ENCODE results near the gene SORBS1.

Gene SORBS1

DNA sequence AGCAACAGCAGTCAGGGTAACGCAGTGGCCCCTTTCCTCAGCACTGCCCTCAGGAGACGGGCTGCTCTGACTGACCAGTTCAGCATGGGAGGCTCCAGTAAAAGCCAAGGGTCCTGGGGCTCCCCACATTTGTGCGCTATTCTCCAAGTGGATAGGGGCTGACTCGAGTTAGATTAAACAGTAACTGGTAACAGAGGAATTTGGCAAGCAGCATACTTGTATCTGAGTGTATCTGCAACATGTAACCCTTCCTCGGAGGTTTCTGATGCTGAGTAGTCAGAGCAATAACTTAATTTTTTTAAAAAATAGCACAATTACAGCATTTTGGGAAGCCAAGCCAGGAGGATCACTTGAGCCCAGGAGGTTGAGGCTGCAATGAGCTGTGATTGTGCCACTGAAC lies 22.8 kb downstream of the SORBS1 start:
- no peak for DNase-seq

- no peak for DNase-seq
These were observed 23.6 kb downstream of the SORBS1 start for GRCh38 chr10:95537542-95537927.

GRCh38 chr10:95536894-95537541 lies 24.2 kb downstream of the SORBS1 start:
- DNase-seq, result no peak

DNA sequence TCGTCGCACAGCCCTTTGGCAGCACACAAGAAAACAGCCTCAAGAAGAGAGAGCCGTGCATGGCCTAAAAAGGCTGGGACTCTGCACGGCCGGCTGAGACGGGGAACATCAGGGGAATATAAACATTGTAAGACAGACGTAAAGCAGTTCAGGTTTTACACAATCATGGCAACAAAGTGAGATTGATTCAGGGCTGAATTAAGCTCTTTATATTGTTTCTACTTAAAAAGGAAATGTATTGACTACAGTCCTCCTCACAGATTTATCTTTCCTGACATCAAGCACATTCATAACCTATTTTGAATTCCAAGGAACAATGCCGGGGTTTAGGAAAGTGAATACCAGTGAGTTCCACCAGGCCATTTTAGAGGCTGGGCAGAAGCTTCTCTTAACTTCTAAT lies 25.2 kb downstream of the SORBS1 start:
- DNase-seq, result no peak

DNA sequence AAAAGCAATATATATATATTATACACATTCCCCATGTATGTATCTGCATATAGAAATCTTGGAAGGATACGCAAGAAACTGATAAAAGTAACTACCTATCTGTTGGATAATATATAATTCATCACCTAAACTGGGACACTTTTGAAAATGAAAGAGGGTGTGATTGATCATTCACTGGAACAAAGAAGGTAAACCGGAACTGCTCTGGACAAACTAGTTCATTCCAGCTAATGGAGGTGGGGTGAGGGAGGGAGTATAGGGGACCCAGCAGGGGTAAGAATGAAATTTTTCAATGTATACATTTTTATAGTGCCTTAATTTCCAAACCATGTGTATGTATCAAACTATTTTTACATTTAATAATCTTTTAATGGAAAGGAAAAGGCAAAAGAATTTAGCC lies 25.6 kb downstream of the SORBS1 start:
- no peak for DNase-seq

DNA sequence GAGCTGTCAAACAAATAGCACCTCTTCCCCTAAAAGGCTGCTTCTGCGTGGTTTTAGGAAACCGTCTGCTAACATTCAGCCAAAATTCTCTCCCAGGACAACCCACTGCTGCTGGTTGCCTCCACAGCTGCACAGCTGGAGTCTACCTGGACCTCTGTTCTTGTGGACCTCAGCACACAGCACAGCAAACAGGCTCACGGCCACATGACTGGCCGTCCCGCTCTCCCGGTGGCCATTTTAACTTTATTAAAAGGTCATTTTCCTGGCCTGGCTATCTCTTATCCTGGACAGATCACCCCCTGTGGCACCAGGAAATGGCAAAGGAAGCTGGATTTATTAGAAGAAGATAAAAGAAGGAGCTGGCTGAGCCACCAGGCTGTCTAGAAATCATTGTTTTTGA lies 27.6 kb downstream of the SORBS1 start:
- DNase-seq, result no peak

GRCh38 chr10:95532536-95532935 lies 28.6 kb downstream of the SORBS1 start:
- DNase-seq, result no peak

DNA sequence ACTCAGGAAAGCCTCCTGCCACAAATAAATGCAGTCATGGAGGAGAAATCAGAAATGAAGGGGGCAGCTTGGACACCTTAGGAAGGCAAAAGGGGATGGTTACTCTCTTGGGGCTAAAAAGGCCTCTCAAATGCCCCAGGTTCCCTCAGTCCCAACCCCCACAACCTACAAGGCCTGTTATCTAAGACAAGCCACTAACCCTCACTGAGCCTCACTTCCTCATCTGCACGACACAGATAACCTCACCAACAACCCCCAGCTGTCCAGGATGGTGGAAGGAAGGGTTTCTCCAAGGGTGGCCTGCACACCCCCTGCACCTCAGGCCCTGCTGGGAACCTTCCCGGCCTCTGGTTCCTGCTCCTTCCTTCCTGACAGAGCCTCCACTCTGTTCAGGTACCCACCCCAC lies 29.2 kb downstream of the SORBS1 start:
- DNase-seq, result no peak

- no peak for DNase-seq
These were observed 29.9 kb downstream of the SORBS1 start for GRCh38 chr10:95531058-95531809.

DNA sequence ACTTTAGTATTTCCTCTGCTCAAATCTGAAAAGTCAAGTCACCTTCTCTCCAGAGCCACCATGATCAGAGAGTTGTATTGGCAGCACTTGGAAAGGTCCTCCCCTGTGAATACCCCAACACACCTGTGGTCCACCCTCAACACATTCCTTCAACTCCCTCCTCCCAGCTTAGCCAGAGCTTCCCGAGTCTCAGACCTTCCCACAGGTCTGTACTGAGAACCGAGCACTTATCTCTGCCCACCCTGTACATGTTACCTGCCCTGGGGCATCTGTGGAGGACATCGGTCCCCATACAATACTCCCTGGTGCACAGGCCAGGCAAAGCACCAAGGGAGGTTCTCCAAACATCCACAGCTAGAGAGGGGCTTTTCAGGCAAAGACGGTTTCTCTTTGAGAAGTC lies 30.6 kb downstream of the SORBS1 start:
- no peak for DNase-seq

DNA sequence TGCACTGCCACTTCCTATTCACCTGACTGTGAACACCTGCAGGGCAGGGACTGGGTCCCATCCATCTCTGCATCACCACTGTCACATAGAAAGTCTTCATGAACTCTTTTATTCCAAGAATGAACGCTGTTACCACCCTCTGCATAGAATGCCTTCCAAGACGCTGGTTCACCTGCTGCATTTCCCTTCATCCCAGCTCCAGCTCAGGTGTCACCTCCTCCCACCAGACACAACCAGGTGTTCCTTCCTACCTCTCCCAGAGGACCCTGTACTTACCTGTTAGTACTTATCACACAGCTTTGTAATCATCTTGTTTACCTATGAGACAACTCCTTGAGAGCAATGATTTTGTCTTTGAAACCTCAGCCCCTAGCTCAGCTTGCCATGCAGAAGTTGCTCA lies 31.1 kb downstream of the SORBS1 start:
- no peak for DNase-seq

DNA sequence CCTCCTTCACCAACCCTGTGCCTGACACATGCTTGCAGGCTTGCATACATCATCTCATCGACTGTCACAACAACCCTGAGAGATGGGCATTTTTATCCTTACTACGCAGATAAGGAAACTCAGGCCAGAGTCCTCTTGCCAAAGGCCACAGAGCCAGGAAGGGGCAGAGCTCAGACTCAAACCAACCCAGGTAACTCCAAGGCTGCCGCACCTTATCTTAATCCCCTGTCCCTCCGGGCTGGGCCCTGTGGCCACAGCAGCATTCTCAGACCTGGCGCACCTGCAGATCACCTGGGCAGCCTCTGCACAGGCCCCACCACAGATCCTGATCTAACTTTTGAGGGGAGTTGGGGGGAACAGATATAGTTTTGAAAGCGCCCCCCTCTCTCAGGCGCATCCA lies 35.1 kb downstream of the SORBS1 start:
- no peak for DNase-seq

GRCh38 chr10:95525033-95525418 lies 36.1 kb downstream of the SORBS1 start:
- no peak for DNase-seq

- DNase-seq, result no peak
These were observed 36.7 kb downstream of the SORBS1 start for GRCh38 chr10:95524358-95525032.

DNA sequence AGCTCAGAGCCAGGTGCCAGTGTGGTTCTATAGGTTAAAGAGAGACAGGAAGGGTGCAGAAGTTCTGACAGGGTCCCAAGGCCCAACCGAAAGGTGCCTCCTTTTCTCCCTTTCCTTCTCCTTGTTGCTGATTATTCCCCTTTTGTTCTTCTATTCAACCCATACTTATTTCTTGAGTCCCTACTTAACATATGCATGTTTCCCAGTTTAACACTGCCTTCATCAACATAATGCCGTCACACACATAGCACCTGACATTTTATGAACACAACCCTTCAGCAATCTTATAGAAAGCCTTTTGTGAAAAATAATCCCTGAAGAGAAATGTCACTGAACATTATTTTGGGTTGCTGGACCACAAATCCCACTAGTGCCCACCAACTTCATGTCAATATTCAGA lies 39.1 kb downstream of the SORBS1 start:
- no peak for DNase-seq

DNA sequence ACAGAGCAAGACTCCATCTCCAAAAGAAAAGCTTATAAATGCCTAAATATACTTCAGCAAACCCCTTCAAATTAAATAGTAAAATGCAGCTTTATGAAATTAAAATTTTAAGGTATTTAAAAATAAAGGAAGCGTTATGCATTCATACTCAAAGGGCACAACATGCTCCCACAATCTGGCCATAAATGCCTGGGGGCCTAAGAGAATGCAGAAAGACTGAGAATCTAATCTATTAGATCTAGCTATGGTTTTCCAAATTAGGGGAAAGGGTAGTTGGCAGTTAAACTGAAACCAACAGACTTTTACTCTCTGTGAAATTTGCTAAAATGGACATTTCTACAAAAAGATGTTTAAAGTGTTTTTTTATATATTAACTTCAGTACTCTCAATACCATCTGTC lies 40.6 kb downstream of the SORBS1 start:
- no peak for DNase-seq

DNA sequence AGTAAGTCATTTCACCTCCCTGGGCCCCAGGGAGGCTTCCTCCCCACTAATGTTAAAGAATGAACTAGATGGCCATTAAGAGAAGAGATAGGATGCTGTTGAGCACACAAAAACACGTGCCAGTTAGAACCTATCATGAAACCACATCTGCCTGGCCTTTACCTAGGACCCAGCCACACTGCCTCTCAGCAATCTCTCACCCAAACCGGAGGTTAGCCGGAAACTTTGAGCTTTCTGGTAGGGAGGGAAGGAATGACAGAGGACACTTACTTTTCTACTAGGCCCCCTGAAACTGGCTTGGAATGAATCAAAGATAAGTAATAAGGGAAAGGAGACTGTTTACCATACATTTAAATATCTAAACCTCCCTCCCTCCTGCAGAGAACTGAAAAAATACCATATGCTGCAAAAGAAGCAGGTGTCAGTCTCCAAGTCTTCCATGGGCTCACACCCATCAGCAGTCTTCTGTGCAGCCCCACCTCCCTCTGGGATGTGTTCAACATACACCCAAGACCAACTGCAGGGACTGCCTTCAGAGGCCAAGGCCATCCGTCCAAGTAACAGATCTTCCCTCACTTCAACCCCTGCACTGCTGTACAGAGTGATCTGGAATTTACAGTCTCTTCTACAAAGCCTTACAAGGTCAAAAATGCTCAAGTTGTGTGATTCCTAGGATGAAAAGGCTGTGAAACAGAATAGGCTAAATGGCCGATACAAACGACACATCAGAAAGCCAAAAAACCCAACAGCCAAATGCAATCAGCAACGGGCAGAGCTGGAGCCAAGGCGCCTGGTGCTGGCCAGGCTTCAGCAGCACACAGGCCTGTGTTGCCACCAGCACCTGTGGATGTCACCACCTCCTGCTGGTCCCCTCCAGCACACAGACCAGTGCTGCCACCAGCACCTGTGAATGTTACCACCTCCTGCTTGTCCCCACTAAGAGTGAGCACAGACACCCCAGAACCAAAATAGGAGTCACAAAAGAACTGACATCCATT lies 42.4 kb downstream of the SORBS1 start:
- DNase-seq, result no peak

GRCh38 chr10:95517536-95518454 lies 43.4 kb downstream of the SORBS1 start:
- no peak for DNase-seq

DNA sequence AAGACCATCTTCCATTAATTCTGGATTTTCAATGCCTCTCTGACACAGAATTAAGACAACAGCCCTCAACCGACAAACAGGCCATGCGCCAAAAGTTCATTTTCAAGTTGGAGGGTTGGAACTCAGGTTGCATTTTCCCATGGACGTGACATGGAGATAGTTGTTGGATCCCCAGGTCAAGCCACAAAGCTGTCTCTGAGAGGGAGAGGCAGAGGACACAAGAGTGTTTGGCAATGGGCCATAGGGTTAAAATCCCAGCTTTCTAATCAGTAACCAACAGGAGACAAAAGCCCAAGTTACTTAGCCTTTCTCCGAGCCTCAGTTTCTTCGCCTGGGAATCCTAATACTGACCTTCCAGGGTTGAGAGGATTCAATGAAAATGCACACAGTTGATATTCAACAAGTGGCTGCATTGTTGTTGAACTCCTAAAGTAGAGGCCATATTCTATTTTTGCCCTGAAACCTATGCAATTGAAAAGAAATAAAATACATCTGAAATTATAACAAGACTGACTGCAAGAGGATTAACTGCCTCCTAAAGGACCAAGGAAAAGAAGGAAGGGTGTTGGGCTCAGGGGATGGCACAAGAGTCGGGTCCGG lies 44.3 kb downstream of the SORBS1 start:
- no peak for DNase-seq

DNA sequence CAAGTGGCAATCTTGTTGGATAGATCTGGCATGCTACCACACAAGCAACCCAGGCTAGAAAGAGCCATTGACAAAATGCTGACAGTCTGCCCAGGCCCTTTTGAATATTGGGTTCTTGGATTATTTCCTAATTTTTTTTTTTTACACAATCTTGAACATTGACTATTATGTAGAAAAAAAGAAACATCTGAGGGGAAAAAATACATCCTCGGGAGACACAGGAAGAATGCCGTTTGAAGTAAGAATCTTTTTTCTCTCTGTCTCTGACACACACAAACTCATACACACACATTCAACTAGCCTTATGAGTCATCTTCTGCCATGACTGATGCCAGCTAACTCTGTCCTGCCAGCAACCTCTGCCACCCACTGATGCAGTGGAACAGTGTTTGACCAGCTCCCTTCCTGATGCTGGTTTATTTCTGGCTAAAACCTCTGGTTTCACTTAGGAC lies 47.2 kb downstream of the SORBS1 start:
- peak; percentile 73 for DNase-seq

DNA sequence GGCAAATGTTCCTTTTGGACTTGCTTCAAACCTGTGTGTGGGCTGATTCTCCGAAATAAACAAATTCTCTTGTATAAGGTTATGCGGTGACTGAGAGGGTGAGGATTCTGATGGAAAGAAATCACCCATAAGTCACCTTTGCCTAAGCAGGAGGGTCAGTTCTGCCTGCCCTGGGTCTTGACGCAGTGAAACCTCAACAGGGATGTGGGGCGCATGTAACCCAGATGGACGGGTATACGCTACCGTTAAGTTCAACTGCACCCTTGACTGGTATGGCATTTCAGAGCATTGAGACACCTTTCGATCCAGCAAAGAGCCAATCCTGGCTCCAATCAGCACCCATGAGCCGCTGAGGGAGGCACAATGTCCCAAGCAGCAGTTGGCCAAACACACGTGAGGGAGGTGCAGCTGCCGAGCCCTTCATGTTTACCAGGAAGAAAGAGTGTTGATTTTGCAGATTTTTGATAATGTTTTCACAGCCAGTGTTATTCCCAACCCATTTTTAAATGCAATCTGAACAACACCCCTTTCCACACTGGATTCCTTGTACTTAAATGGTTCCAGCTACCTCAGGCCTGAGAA lies 48.1 kb downstream of the SORBS1 start:
- no peak for DNase-seq
